SU-DHL-6 (cell line): ENCODE measurements around the gene PCK1.

Experiments
- CTCF ChIP-seq: fragments of 200-600 bp; sonication (generic); IDR thresholded peaks from one replicate; pipeline ENCODE4 v1.5.1; 2017; ENCODE audit warnings: antibody characterized with exemption, mild to moderate bottlenecking, low read length, moderate library complexity; ENCODE audit not compliant: insufficient read depth, poor library complexity, severe bottlenecking
- EZH2phosphoT487 ChIP-seq: fragments of 200-600 bp; sonication (generic), shearing (Covaris generic); conservative IDR thresholded peaks from 2 replicates; pipeline ENCODE4 v1.6.1; 2018; ENCODE audit warnings: mild to moderate bottlenecking, antibody characterized with exemption, low read length, moderate library complexity, mixed read lengths

- TF ChIP-seq CTCF (peak; percentile 60), EZH2phosphoT487 (no peak)
Measured at GRCh38 chr20:57514273-57514751, 46.6 kb upstream of the PCK1 start.
